Endothelial cell of umbilical vein (primary cell): ENCODE measurements around the gene MARCOL. TPM values are rescaled to one million over a fixed set of nuclear protein-coding genes. Genes with fewer than 3 reads are reported as not detected.

Experiments
- BruUV-seq: library from RNA; stranded (reverse); fragments of 400-500 nt; replicated peaks from 2 replicates; lab custom pipeline; 2021; lab: Mats Ljungman, UMichigan
- CTCF ChIA-PET: fragments of 300-600, 350-600 bp; sonication (Branson Sonifier 250); formaldehyde crosslinking; loops from one replicate; lab custom pipeline; 2021; ENCODE audit warnings: antibody characterized with exemption, inconsistent platforms; lab: Charles Lee
- POLR2A ChIA-PET: fragments of 300-600, 350-600 bp; sonication (Branson Sonifier 250); formaldehyde crosslinking; loops from one replicate; lab custom pipeline; 2021; ENCODE audit warnings: antibody characterized with exemption, inconsistent platforms; lab: Charles Lee
- DNase-seq: peaks from one replicate; pipeline ENCODE4 v3.0.0-alpha.2; 2011; ENCODE audit warnings: low read depth, low spot score
- FAIRE-seq: peaks from 2 replicates; lab custom pipeline; 2011; peaks lifted over from hg19 to GRCh38; lab: Jason Lieb, UNC
- H2AFZ ChIP-seq: 2 replicates; pipeline ENCODE4 v1.6.0; 2012; ENCODE audit warnings: low read depth, low read length, control low read depth, inconsistent platforms
- H3K27ac ChIP-seq: 2 replicates; pipeline ENCODE4 v1.5.1; 2011; ENCODE audit warnings: low read depth, mild to moderate bottlenecking, control low read depth, low read length, moderate library complexity; ENCODE audit not compliant: insufficient read depth
- H3K27me3 ChIP-seq, 2 experiments: 2 replicates each; pipeline versions ENCODE4 v1.6.0 to v1.6.1; 2011; ENCODE audit warnings: low read length in 2 of 2, mixed read lengths in 1 of 2; ENCODE audit not compliant: control insufficient read depth in 2 of 2, insufficient read depth in 2 of 2
- H3K36me3 ChIP-seq, 2 experiments: 2 replicates in 1 of 2; 3 replicates in 1 of 2; pipeline ENCODE4 v1.5.1; 2011; ENCODE audit warnings: low read length in 2 of 2, mild to moderate bottlenecking in 1 of 2, moderate library complexity in 1 of 2; ENCODE audit not compliant: control insufficient read depth in 2 of 2, insufficient read depth in 2 of 2; ENCODE audit errors: extremely low read depth in 1 of 2
- H3K4me1 ChIP-seq: 3 replicates; pipeline ENCODE4 v1.5.1; 2011; ENCODE audit warnings: mild to moderate bottlenecking, low read length; ENCODE audit not compliant: control insufficient read depth, insufficient read depth; ENCODE audit errors: extremely low read depth
- H3K4me2 ChIP-seq: 2 replicates; pipeline ENCODE4 v1.6.1; 2011; ENCODE audit warnings: low read length, control low read depth, mixed read lengths; ENCODE audit not compliant: insufficient read depth
- H3K4me3 ChIP-seq, 3 experiments: fragments of 200-600 bp in 1 of 3; sonication (generic), shearing (Covaris generic) in 1 of 3; replicated peaks in 1 of 3; 2 replicates each; pipeline ENCODE4 v1.5.1; 2011 to 2016; ENCODE audit warnings: control low read depth in 3 of 3, low read length in 3 of 3, mild to moderate bottlenecking in 2 of 3, inconsistent platforms in 1 of 3, low read depth in 1 of 3, moderate library complexity in 1 of 3; ENCODE audit not compliant: insufficient read depth in 1 of 3
- H3K79me2 ChIP-seq: 2 replicates; pipeline ENCODE4 v1.6.0; 2012; ENCODE audit warnings: low read length, inconsistent platforms; ENCODE audit not compliant: control insufficient read depth, insufficient read depth
- H3K9ac ChIP-seq: replicated peaks from 2 replicates; pipeline ENCODE3; 2011; ENCODE audit warnings: low read length, control low read depth; ENCODE audit not compliant: insufficient read depth; ENCODE audit errors: extremely low read depth
- H3K9me1 ChIP-seq: replicated peaks from 3 replicates; pipeline ENCODE4 v1.6.0; 2011; ENCODE audit warnings: mild to moderate bottlenecking, low read length; ENCODE audit not compliant: control insufficient read depth, insufficient read depth; ENCODE audit errors: extremely low read depth
- H3K9me3 ChIP-seq: replicated peaks from 2 replicates; pipeline ENCODE4 v1.5.1; 2012; ENCODE audit warnings: low read length, inconsistent platforms; ENCODE audit not compliant: control insufficient read depth, insufficient read depth
- H4K20me1 ChIP-seq: replicated peaks from 2 replicates; pipeline ENCODE3; 2011; ENCODE audit warnings: mild to moderate bottlenecking, low read length; ENCODE audit not compliant: control insufficient read depth, insufficient read depth; ENCODE audit errors: extremely low read depth
- EZH2 ChIP-seq: IDR thresholded peaks from 2 replicates; pipeline ENCODE4 v1.6.1; 2012; ENCODE audit warnings: borderline replicate concordance, low read depth, mild to moderate bottlenecking, moderate library complexity, low read length, inconsistent platforms; ENCODE audit not compliant: severe bottlenecking
- FOS ChIP-seq: IDR thresholded peaks from 2 replicates; pipeline ENCODE4 v1.6.1; 2011; ENCODE audit warnings: mild to moderate bottlenecking, low read length, moderate library complexity, borderline replicate concordance; ENCODE audit not compliant: insufficient read depth
- GATA2 ChIP-seq: IDR thresholded peaks from 2 replicates; pipeline ENCODE4 v1.7.0; 2011; ENCODE audit warnings: low read depth, mild to moderate bottlenecking, moderate library complexity, mixed read lengths, low read length; ENCODE audit not compliant: insufficient read length, insufficient read depth
- JUN ChIP-seq: IDR thresholded peaks from 2 replicates; pipeline ENCODE4 v1.6.1; 2011; ENCODE audit warnings: borderline replicate concordance, low read depth; ENCODE audit not compliant: insufficient read length, insufficient read depth
- MYC ChIP-seq: IDR thresholded peaks from one replicate; pipeline ENCODE4 v1.6.1; 2011; ENCODE audit warnings: mild to moderate bottlenecking, low read depth, low read length
- POLR2A ChIP-seq: IDR thresholded peaks from 2 replicates; pipeline ENCODE4 v1.6.1; 2012; ENCODE audit warnings: low read depth, mild to moderate bottlenecking, control low read depth, low read length
- POLR2AphosphoS5 ChIP-seq: IDR thresholded peaks from 2 replicates; pipeline ENCODE4 v1.6.1; 2012; ENCODE audit warnings: low read depth, mild to moderate bottlenecking, control low read depth, low read length, moderate library complexity; ENCODE audit not compliant: insufficient read depth
- dilution Hi-C: fragments of 300-500 bp; cut with MboI; formaldehyde crosslinking; loops from one replicate; pipeline ENCODE4 v1.15.0; 2019; ENCODE audit warnings: low sequenced_read_pairs; ENCODE audit not compliant: extremely low pct_ligation_motif_present
- intact Hi-C: fragments of 100-400 bp; cut with micrococcal nuclease; formaldehyde crosslinking; loops from one replicate; pipeline ENCODE4 v1.10.0; 2022
- polyA plus RNA-seq, 4 experiments: library from polyadenylated mRNA; depleted of rRNA in 3 of 4; stranded (reverse) in 3 of 4; unstranded in 1 of 4; fragments of >200 nt; gene quantifications; 2 replicates each; pipeline versions ENCODE4 v1.2.1 to v1.2.3, GENCODE V29; 2011 to 2012; ENCODE audit warnings: missing spikeins in 1 of 4
- total RNA-seq: library from RNA; stranded (reverse); gene quantifications from 2 replicates; pipeline ENCODE4 v1.2.3, GENCODE V29; 2021
- TF ChIP-seq, protein P1 (sequence below), 2 donors: IDR thresholded peaks; 1 replicate in 1 of 2; 2 replicates in 1 of 2; pipeline ENCODE4 v1.5.1; 2011; ENCODE audit warnings: low read length in 2 of 2, mild to moderate bottlenecking in 2 of 2, moderate library complexity in 2 of 2, control low read depth in 1 of 2, inconsistent platforms in 1 of 2, low read depth in 1 of 2; ENCODE audit not compliant: insufficient read depth in 1 of 2; ENCODE audit errors: extremely low read depth in 1 of 2
- TF ChIP-seq, protein P2 (sequence below): IDR thresholded peaks from 2 replicates; pipeline ENCODE4 v1.6.1; 2011; ENCODE audit not compliant: insufficient read depth, insufficient read length

Gene MARCOL
- total and polyA plus RNA-seq, 2 donors (not counting 3 experiments of a cell fraction or from before 2014, with no cell fraction given): not detected

DNA sequence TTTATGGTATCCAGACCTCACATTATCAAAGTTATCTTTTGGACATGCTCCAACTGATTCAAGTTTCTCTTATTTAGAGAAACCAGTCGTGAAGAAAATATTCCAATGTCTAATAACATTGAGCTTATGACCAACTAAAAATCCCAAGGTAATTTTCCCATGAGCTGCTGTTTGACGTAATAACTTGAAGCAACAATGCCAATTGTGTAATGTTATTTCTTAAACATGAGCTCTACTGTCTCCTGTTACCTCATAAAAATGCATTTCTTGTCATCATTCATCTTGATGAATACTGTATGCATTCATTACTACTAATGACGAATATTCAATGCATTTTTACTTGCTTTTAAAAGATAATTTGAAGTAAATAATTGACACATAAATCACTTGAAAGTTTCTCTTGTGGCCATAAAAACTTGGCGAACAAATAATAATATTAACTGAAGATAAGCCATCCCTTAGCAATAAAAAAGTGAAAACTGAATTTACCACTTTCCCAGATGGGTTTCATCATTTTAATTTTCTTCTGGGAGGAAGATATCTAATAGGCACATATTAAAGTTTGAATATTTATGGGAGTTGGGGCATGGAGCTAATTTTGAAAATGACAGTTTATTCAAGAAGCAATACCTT lies 424 bp upstream of the MARCOL start:
- CTCF ChIA-PET: interaction anchor here (0.9 to 1.6 kb wide), 3 partner anchors 10 to 45 kb away, joined by 3 read pairs; no protein-coding TSS in a partner anchor
- no peaks in the 10 kb centered on the region for H3K9me3 ChIP-seq
- POLR2A ChIA-PET: no interaction called here
- intact Hi-C loops: no loop called here
- H2AFZ ChIP-seq: no peak overlapping the region
- H3K27ac ChIP-seq: no peak overlapping the region
- no peak overlapping the region for H3K4me2 ChIP-seq
- FAIRE-seq (no peak), DNase-seq (no peak)
- H4K20me1 ChIP-seq: no peaks in the 10 kb centered on the region
- no peaks in the 10 kb centered on the region for H3K36me3 ChIP-seq
- H3K79me2 ChIP-seq: no peaks in the 10 kb centered on the region
- H3K4me1 ChIP-seq: no peaks in the 10 kb centered on the region
- H3K4me3 ChIP-seq: no peak overlapping the region
- dilution Hi-C loops: no loop called here
- H3K9me1 ChIP-seq: no peaks in the 10 kb centered on the region
- H3K27me3 ChIP-seq: no peaks in the 10 kb centered on the region
- H3K9ac ChIP-seq: no peak overlapping the region
- BruUV-seq: no TSS peak
- TF ChIP-seq, protein P1, sequence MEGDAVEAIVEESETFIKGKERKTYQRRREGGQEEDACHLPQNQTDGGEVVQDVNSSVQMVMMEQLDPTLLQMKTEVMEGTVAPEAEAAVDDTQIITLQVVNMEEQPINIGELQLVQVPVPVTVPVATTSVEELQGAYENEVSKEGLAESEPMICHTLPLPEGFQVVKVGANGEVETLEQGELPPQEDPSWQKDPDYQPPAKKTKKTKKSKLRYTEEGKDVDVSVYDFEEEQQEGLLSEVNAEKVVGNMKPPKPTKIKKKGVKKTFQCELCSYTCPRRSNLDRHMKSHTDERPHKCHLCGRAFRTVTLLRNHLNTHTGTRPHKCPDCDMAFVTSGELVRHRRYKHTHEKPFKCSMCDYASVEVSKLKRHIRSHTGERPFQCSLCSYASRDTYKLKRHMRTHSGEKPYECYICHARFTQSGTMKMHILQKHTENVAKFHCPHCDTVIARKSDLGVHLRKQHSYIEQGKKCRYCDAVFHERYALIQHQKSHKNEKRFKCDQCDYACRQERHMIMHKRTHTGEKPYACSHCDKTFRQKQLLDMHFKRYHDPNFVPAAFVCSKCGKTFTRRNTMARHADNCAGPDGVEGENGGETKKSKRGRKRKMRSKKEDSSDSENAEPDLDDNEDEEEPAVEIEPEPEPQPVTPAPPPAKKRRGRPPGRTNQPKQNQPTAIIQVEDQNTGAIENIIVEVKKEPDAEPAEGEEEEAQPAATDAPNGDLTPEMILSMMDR (IDR thresholded peaks at IDR 0.05; ENCODE audit: extremely low read depth in 1 of 2, insufficient read depth in 1 of 2, low read depth in 1 of 2, low read length in 2 of 2): no peak
- TF ChIP-seq POLR2A: no peak
- no peak for TF ChIP-seq JUN
- no peak for TF ChIP-seq POLR2AphosphoS5
- TF ChIP-seq, protein P2, sequence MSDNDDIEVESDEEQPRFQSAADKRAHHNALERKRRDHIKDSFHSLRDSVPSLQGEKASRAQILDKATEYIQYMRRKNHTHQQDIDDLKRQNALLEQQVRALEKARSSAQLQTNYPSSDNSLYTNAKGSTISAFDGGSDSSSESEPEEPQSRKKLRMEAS: no peak
- TF ChIP-seq EZH2: no peak
- TF ChIP-seq MYC: no peak
- no peak for TF ChIP-seq GATA2
- TF ChIP-seq FOS: no peak
